Keratinocyte (primary cell): ENCODE results near the gene TCEAL8. TPM values are rescaled to one million over a fixed set of nuclear protein-coding genes. Genes with fewer than 3 reads are reported as not detected.

Source experiments
- DNase-seq: peaks from one replicate; pipeline ENCODE4 v3.0.0-alpha.2; 2011; ENCODE audit warnings: low read depth, missing footprints, low spot score
- FAIRE-seq: peaks from 2 replicates; lab custom pipeline; 2011; peaks lifted over from hg19 to GRCh38; lab: Jason Lieb, UNC
- H2AFZ ChIP-seq: 2 replicates; pipeline ENCODE4 v1.6.0; 2012; ENCODE audit warnings: low read length, control low read depth, inconsistent platforms; ENCODE audit not compliant: control insufficient read depth
- H3K27ac ChIP-seq: 2 replicates; pipeline ENCODE4 v1.5.1; 2011; ENCODE audit warnings: low read length; ENCODE audit not compliant: control insufficient read depth, insufficient read depth
- H3K27me3 ChIP-seq: 3 replicates; pipeline ENCODE4 v1.6.0; 2011; ENCODE audit warnings: low read length; ENCODE audit not compliant: control insufficient read depth, insufficient read depth; ENCODE audit errors: extremely low read depth
- H3K36me3 ChIP-seq, 2 experiments: 2 replicates in 1 of 2; 3 replicates in 1 of 2; pipeline ENCODE4 v1.5.1; 2011; ENCODE audit warnings: low read length in 2 of 2, mild to moderate bottlenecking in 1 of 2; ENCODE audit not compliant: control insufficient read depth in 2 of 2, insufficient read depth in 2 of 2; ENCODE audit errors: extremely low read depth in 1 of 2
- H3K4me1 ChIP-seq: 3 replicates; pipeline ENCODE4 v1.5.1; 2011; ENCODE audit warnings: low read length; ENCODE audit not compliant: control insufficient read depth, insufficient read depth; ENCODE audit errors: extremely low read depth
- H3K4me2 ChIP-seq: 3 replicates; pipeline ENCODE4 v1.6.0; 2011; ENCODE audit warnings: low read depth, low read length; ENCODE audit not compliant: control insufficient read depth, insufficient read depth; ENCODE audit errors: extremely low read depth
- H3K4me3 ChIP-seq, 3 experiments: fragments of 200-600 bp in 1 of 3; sonication (generic) in 1 of 3; 2 replicates in 2 of 3; 3 replicates in 1 of 3; pipeline ENCODE4 v1.5.1; 2011 to 2016; ENCODE audit warnings: low read length in 3 of 3, mild to moderate bottlenecking in 3 of 3, control low read depth in 2 of 3, inconsistent platforms in 1 of 3, low read depth in 1 of 3, mixed read lengths in 1 of 3, mixed run types in 1 of 3, moderate library complexity in 1 of 3; ENCODE audit not compliant: control insufficient read depth in 2 of 3, insufficient read depth in 2 of 3; ENCODE audit errors: extremely low read depth in 1 of 3
- H3K79me2 ChIP-seq: 2 replicates; pipeline ENCODE4 v1.6.0; 2012; ENCODE audit warnings: low read length; ENCODE audit not compliant: control insufficient read depth, insufficient read depth
- H3K9ac ChIP-seq: 3 replicates; pipeline ENCODE4 v1.6.0; 2011; ENCODE audit warnings: low read length; ENCODE audit not compliant: control insufficient read depth, insufficient read depth; ENCODE audit errors: extremely low read depth
- H3K9me1 ChIP-seq: 3 replicates; pipeline ENCODE4 v1.6.0; 2011; ENCODE audit warnings: low read length; ENCODE audit not compliant: control insufficient read depth, insufficient read depth; ENCODE audit errors: extremely low read depth
- H3K9me3 ChIP-seq: 2 replicates; pipeline ENCODE4 v1.5.1; 2012; ENCODE audit warnings: low read depth, low read length; ENCODE audit not compliant: control insufficient read depth
- H4K20me1 ChIP-seq: 3 replicates; pipeline ENCODE4 v1.6.0; 2011; ENCODE audit warnings: low read length; ENCODE audit not compliant: control insufficient read depth, insufficient read depth; ENCODE audit errors: extremely low read depth
- EZH2 ChIP-seq: IDR thresholded peaks from one replicate; pipeline ENCODE4 v1.6.1; 2012; ENCODE audit warnings: inconsistent platforms, mild to moderate bottlenecking, low read length, moderate library complexity
- dilution Hi-C: fragments of 300-500 bp; cut with MboI; formaldehyde crosslinking; loops from one replicate; pipeline ENCODE4 v1.7.0; 2020; ENCODE audit warnings: low sequenced_read_pairs; ENCODE audit not compliant: extremely low pct_ligation_motif_present
- polyA plus RNA-seq, 5 experiments: library from polyadenylated mRNA; depleted of rRNA in 3 of 5; stranded (reverse) in 3 of 5; stranded (forward) in 1 of 5; unstranded in 1 of 5; fragments of >200 nt; gene quantifications; 1 replicate in 1 of 5; 2 replicates in 3 of 5; 3 replicates in 1 of 5; pipeline versions ENCODE4 v1.2.1 to v1.2.3, GENCODE V29; 2011 to 2012; ENCODE audit warnings: missing spikeins in 2 of 5, low read depth in 1 of 5, low replicate concordance in 1 of 5
- TF ChIP-seq, protein P1 (sequence below), 3 experiments: IDR thresholded peaks in 1 of 3; conservative IDR thresholded peaks in 1 of 3; optimal IDR thresholded peaks in 1 of 3; 2 replicates in 2 of 3; 3 replicates in 1 of 3; pipeline versions ENCODE3 to v1.5.1; 2011; ENCODE audit warnings: low read length in 3 of 3, mild to moderate bottlenecking in 3 of 3, moderate library complexity in 2 of 3, control low read depth in 1 of 3, inconsistent platforms in 1 of 3; ENCODE audit not compliant: insufficient read depth in 2 of 3; ENCODE audit errors: extremely low read depth in 1 of 3

TCEAL8 gene
- polyA plus RNA-seq, 1 donor (not counting 4 experiments of a cell fraction or from before 2014, with no cell fraction given): 84.7 TPM

DNA sequence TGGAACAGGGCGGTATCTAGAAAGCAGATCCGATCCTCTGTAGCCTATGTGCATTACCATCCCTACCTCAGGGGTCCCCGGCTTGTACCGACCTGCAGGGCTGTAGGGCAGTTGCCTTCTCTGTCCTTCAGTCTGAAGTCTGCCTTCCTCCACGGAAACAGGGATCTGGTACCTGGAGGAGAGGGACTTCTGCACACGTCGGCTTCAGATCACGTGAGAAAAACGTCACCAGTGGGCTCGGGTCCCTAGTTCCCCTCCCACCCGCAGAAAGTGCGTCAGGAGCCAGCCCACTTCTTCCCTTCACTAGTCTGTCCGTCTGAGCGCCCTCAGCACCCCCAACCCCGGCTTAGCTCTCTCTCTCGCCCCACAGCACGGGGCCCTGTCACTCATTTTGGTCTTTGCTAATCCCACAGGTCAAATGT, 21.6 kb upstream of the TCEAL8 start, which contains the start of gene TCEAL5:
Gene TCEAL5, minus strand, starts transcription at position 170 of the 422 bp plus-strand sequence. CDS start 2,187 bp downstream, outside the sequence.
- Histone ChIP-seq H4K20me1 (no peaks in the 10 kb centered on the region), H3K9me1 (no peaks in the 10 kb centered on the region), H3K9ac (no peak within 1 kb of the TSS), H3K79me2 (no peaks in the 10 kb centered on the region), H3K4me3 (no peak within 1 kb of the TSS), H3K4me2 (no peak within 1 kb of the TSS), H3K27me3 (peaks cover 35% of the 10 kb centered on the region), H3K27ac (no peak within 1 kb of the TSS), H3K9me3 (no peaks in the 10 kb centered on the region), H3K4me1 (no peaks in the 10 kb centered on the region), H3K36me3 (no peaks in the 10 kb centered on the region), H2AFZ (no peak within 1 kb of the TSS)
- FAIRE-seq (no peak), DNase-seq (no peak)
- TF ChIP-seq, protein P1, sequence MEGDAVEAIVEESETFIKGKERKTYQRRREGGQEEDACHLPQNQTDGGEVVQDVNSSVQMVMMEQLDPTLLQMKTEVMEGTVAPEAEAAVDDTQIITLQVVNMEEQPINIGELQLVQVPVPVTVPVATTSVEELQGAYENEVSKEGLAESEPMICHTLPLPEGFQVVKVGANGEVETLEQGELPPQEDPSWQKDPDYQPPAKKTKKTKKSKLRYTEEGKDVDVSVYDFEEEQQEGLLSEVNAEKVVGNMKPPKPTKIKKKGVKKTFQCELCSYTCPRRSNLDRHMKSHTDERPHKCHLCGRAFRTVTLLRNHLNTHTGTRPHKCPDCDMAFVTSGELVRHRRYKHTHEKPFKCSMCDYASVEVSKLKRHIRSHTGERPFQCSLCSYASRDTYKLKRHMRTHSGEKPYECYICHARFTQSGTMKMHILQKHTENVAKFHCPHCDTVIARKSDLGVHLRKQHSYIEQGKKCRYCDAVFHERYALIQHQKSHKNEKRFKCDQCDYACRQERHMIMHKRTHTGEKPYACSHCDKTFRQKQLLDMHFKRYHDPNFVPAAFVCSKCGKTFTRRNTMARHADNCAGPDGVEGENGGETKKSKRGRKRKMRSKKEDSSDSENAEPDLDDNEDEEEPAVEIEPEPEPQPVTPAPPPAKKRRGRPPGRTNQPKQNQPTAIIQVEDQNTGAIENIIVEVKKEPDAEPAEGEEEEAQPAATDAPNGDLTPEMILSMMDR (optimal IDR thresholded peaks at IDR 0.05 in 1 of 3, IDR thresholded peaks at IDR 0.05 in 1 of 3, conservative IDR thresholded peaks at IDR 0.05 in 1 of 3; ENCODE audit: extremely low read depth in 1 of 3, insufficient read depth in 2 of 3, low read length in 3 of 3): no peak
- TF ChIP-seq EZH2: peak; percentile 45
- dilution Hi-C loops: no loop called here

DNA sequence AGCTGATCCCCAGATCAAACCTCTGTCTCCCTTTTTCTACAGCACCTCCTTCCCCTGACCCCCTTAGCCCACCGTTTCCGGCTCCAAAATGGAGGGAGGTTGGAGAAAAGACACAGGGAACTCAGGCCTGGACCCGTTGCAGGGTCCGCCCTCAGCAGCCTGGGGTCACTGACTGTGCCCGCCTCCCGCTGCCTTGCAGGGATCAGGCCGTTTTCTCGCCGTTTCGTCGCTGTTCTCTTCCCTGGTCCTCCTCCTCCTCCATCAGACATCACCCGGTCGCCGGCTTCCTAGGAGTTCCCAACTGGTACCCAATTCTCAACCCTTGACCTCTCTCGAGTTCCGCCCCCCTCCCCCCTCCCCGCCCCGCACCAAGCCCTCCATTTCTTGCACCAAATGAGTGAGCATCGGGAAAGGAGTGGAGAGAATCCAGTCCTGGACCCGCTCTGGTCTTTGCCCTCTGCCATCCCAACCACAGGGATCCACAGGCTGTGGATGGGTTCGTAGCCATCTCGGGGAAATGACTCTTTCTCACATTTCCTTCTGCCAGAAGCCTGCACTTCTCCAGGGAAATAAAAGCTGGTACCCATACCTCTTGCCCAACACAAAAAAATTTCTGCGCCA, 21.1 kb upstream of the TCEAL8 start:
- no peak for DNase-seq
- Histone ChIP-seq H3K4me1 (no peaks in the 10 kb centered on the region), H3K4me3 (no peak overlapping the region), H3K9me1 (no peaks in the 10 kb centered on the region), H3K9ac (no peak overlapping the region), H4K20me1 (no peaks in the 10 kb centered on the region), H3K79me2 (no peaks in the 10 kb centered on the region), H3K36me3 (no peaks in the 10 kb centered on the region), H3K27ac (no peak overlapping the region), H2AFZ (no peak overlapping the region), H3K27me3 (peaks cover 35% of the 10 kb centered on the region), H3K4me2 (no peak overlapping the region), H3K9me3 (no peaks in the 10 kb centered on the region)
- no peak for FAIRE-seq
- dilution Hi-C loops: no loop called here
- no peak for TF ChIP-seq EZH2
- TF ChIP-seq, protein P1 (optimal IDR thresholded peaks at IDR 0.05 in 1 of 3, IDR thresholded peaks at IDR 0.05 in 1 of 3, conservative IDR thresholded peaks at IDR 0.05 in 1 of 3; ENCODE audit: extremely low read depth in 1 of 3, insufficient read depth in 2 of 3, low read length in 3 of 3): no peak
